NCI-H345 (cell line): ENCODE measurements around the gene HABP2.

Source experiments
- DNase-seq: peaks from one replicate; lab custom pipeline; 2025; lab: John Stamatoyannopoulos, UW

The HABP2 gene

DNA sequence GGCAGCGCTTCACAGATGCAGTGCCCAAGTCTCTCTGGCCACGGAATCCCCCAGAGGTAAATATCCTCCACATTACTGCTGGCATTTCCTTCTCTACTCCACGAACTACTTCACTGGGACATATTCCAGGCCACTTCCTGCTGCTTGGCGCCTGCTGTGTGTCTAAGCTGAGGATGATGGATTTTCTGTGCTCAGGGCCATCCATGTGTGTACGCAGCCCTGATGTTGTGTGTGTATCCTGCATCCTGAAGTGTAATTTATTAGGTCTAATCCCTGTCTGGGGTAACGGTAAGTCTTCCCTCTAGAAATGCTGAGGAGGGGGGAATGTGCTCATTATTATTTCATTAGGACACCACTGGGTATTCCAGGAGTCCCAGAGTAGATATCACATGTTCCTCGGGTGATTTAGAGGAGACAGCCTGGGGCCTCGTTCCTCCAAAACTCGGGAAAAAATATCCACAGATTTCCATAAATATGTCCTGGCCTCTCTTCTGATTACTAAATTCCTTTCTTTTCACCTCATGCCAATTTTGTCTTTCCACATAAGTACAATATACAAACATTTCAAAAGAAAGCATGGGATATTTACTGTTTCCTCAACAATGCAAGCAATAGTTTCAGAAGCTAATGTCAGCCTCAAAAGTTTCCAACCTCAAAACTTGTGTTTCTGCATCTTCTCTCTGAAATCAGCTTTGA is 25.5 kb upstream of the HABP2 start:
- DNase-seq, result no peak

DNA sequence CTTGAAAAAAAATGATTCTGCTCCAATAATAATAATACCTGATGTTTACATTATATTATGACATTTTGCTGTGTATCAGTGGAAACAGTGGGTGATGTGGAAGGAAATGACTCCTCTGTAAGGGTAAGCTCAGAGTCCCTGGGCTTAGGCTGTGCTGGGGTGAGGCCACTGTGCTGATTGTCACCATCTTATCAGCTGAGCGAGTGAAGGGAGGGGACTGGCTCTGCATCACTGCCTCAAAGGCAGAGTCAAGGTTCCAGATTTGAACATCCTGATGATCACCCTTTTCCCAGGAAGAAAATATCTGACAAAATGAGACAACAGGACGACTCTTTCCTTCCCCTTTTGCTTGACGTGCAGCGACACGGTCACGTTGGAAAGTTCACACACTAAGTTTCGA is 24.0 kb upstream of the HABP2 start:
- no peak for DNase-seq

GRCh38 chr10:113529575-113529974 is 23.3 kb upstream of the HABP2 start:
- DNase-seq, result no peak

DNA sequence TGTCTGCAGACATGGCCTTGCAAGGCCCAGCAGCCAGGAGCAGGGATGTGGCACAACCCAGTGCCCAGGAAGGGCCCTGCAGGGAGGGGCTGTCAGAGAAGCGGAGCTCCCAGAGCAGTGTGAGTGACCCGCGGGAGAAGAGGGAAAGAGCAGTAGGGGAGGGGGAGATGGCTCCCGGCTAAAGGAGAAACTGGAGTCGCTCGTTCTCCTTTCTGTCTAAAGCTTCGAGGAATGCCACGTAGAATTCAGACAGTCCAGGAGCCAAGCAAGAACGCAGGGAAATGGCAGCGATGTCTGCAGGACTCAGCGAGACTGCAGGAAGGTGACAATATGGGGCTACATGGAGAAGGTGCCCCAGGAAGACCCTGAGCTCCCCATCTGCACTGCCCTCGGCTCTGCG is 22.4 kb upstream of the HABP2 start:
- DNase-seq, result no peak

DNA sequence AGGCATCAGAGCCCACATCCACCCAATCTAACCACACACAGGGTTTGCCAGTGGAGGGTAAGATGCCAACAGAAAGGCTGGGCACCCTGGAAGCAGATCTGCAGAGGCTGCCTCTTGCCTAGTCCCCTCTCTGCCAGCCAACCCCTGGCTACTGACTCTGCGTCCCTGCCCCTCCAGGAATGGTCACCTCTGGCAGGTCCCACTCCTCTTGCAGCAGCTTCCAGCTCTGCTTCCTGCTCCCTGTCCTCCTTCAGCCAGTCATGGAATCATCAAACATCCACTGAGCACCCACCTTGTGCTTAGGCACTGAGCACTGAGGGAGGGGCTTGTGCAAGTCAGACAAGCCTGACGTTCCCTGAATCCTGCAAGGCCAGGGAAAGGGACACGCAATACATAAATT is 20.1 kb upstream of the HABP2 start:
- no peak for DNase-seq

DNA sequence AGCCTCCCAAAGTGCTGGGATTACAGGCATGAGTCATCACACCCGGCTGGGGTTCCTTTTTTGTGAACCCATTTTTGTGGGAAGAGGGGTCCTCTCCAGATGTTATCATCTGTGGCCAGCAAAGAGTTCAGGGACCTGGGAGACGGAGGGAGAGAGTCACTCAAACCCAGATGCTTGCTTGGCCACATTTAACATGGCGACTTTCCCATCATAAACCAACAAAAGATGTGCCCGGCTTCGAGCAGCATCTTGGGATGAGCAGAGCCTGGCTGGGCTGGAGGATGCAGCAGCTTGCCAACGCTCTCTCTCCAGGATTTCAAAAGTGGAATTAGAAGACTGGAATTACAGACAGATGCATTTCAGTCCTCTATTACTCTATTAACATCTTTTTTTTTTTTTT is 19.1 kb upstream of the HABP2 start:
- no peak for DNase-seq

GRCh38 chr10:113534423-113534822 is 18.4 kb upstream of the HABP2 start:
- DNase-seq, result no peak

- no peak for DNase-seq
Measured at GRCh38 chr10:113537672-113538071, 15.2 kb upstream of the HABP2 start.

DNA sequence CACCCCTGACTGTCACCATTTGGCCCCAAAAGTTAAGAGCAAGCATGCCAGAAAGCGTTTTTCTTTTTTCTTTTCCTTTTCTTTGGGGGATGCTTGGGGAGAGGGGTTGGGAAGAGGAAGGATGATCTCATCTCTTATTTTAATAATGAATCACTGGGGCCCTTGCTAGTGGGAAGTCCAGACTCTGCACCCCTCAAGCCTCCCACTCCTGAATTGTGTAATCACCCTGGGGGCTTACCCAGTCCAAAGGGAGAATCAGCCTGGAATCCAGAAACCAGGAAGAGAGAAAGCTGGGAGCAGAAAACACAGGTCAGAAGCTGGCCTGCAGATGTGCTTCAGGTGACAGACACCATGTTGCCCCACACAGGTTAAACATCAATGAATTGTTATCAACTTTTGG is 14.7 kb upstream of the HABP2 start:
- no peak for DNase-seq

- DNase-seq, result no peak
Measured at GRCh38 chr10:113539789-113540188, 13.1 kb upstream of the HABP2 start.

- no peak for DNase-seq
Measured at GRCh38 chr10:113540845-113541548, 11.9 kb upstream of the HABP2 start.

GRCh38 chr10:113541549-113541927 is 11.3 kb upstream of the HABP2 start:
- DNase-seq, result no peak

- no peak for DNase-seq
Measured at GRCh38 chr10:113543107-113543955, 9.5 kb upstream of the HABP2 start.

DNA sequence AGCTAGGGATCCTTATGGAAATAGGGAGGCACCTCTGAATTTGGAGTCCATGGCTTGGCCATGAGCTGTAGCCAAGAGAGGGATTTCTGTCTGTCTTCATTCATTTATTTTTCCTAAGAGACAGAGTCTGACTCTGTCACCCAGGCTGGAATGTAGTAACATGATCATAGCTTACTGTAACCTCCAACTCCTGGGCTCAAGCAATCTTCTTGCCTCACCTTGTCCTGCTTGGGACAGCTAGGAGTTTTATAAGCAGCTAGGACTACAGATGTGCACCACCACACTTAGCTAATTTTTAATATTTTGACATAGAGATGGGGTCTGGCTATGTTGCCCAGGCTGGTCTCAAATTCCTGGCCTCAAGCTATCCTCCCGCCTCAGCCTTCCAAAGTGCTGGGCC is 8.5 kb upstream of the HABP2 start:
- no peak for DNase-seq

DNA sequence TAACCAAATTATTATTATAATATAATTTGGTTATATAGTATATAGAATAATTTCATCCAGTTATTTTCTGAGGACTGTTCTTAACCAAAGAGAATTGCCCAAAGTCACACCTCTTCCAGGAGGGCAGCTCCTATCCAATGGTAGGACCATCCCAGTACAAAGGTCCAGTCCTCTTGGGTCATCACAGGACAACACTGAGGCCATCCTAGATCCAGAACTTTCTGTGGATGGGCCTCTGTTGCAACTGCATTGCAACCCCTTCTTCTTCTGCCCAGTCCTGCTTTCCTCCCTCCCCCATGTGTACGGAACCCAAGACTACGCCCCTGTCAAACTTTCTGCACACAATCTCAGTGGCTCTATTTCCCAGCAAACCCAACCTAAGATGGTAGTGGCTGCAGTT is 5.4 kb upstream of the HABP2 start:
- no peak for DNase-seq

- DNase-seq, result no peak
Measured at GRCh38 chr10:113549856-113550255, 3.0 kb upstream of the HABP2 start.

DNA sequence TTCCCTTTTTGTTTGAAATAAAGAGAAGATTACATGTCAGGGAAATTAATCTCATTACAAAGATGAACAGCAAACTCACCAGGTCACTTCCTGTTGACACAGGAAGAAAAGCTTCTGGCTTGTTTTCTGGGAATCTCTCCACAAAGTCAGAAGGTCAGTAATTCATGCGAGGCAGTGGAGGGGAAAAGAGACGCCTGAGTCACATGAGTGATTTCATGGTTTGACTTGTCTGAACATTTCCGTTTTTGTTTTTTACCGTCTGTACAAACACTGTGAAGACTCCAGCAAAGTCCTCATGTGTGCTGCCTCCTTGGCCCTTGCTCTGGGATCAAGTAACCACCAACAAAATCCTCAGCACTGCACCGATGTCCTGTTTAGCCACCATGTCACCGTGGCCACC is 2.5 kb upstream of the HABP2 start:
- DNase-seq, result no peak

- DNase-seq, result no peak
Measured at GRCh38 chr10:113552014-113552413, 839 bp upstream of the HABP2 start.

DNA sequence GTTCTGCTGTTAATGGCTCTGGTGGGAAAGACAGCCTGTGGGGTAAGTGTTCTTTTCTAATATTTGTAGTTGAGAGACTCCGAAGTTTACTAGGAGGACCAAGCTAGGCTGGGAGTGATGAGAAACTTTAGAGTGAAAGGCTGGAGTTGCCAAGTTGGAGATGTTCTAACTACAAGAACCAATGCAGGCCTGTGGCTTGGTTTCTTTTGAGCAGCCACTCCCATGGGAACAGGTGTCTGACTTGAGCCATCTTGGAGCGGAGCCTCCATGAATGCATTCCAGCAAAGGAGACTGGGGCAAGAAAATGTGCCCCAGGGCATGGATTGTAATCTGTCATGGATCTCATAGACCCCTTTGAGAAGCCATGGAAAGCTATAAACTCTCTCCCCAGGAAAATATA is 296 bp downstream of the HABP2 start:
- no peak for DNase-seq

- no peak for DNase-seq
Measured at GRCh38 chr10:113554214-113554613, 1.4 kb downstream of the HABP2 start.

- no peak for DNase-seq
Measured at GRCh38 chr10:113555245-113555644, 2.4 kb downstream of the HABP2 start.

GRCh38 chr10:113555751-113556150 is 2.9 kb downstream of the HABP2 start:
- DNase-seq, result no peak

DNA sequence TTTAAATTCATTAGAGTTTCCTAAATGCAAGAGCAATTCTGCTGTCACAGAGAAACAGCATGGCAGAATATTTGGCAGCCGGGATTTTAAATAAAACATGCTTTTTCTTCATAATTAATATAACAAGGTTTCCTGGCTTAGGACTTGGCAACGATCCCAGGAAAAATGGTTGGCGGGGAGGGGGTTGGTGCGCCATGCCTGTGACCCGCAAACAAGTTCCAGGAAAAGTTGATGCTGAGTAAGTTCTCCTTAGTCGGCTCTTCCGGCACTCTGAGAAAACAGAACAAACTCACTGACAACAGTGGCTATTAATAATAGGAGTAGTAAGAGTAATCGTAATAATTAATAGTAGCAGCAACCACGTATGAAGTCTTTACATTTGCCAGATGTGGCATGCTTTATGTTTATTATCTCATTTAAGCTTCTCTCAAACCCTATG is 4.6 kb downstream of the HABP2 start:
- no peak for DNase-seq
